Left lobe of liver (tissue), 2 donors: Measurements from ENCODE around the gene KLHL17. TPM values are rescaled to one million over a fixed set of nuclear protein-coding genes. Genes with fewer than 3 reads are reported as not detected.
"Not testable (repeated sequence)": the region's sequence is repeated elsewhere in the genome, so short reads cannot be mapped to it uniquely, and the experiment has no call there.

Experiments used
- ATAC-seq: fragments of 200-7000 bp; cut with Tn5 transposase; one replicate; pipeline ENCODE4 v1.9.1; 2020; ENCODE audit warnings: mild to moderate bottlenecking, moderate library complexity
- DNase-seq: peaks from one replicate; pipeline ENCODE4 v3.0.0-alpha.2; 2020; ENCODE audit warnings: low spot score
- total RNA-seq: library from RNA; stranded (reverse); gene quantifications from one replicate; pipeline ENCODE4 v1.2.1, GENCODE V29; 2021
- donor health status: DM: no; HTN: no; CAD: no; lungs with moderate emphysema.
- donor health status: DM: no; HTN: yes; CAD: no.

The KLHL17 gene
- total RNA-seq, 1 donor from 2014 or later = 7.3 TPM

DNA sequence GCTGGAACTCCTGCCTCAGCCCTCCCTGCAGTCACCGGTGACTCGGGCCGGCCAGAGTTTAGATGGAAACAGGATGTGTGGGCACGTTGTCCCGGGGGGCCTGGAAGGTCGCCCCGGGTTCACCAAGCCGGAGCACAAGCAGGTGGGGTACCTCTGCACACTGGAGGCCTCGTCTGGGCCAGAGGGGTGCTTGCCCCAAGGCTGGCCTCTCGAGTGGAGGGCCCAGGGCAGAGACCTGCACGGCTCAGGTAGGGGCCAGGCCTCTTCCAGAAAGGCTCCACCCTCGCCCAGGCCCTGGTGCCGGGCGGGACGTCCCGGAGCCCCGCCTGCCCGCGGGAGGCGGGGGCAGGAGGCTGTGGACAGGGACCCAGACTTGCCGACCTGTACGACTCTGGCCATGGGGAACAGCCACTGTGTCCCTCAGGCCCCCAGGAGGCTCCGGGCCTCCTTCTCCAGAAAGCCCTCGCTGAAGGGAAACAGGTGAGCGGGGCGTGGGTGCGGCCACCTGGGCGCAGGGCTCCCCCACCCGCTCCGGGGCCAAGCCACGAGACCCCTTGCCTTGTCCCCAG is 5.8 kb downstream of the KLHL17 start, which contains the start of gene PLEKHN1:
TSS of gene PLEKHN1 (plus strand) at position 348 of the 569 bp plus-strand sequence. CDS start at position 398, 50 bp downstream.
- DNase-seq = no peak

DNA sequence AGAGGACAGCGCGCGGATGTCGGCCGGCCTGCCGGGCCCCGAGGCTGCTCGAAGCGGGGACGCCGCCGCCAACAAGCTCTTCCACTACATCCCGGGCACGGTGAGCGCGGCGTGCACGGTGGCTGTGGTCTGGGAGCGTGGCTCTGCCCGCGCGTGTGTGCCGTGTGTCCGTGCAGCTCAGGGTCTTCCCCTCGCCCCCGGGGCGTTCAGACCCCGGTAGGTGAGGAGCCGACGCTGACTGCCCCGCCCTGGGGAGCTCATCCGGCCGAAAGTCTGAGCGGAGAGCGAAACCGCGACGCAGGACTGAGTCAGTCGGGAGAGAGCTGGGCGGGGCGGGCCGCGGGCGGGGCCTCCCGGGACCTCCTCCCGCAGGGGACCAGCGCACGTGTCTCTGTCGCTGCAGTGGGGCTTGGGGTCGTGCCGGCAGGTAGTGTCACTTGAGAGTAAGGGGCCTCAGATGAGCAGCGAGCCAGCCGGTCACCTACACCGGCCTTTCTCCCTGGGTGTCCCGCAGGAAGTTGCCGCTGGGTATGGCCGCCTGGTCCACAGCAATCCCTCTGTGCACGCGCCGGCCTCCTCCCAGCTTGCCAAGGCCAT is 6.4 kb downstream of the KLHL17 start:
- ATAC-seq (peak; percentile 85), DNase-seq (peak; percentile 68)

More for the DNA sequence above, 5.8 kb downstream of the KLHL17 start, which contains the start of gene PLEKHN1:
- peak; percentile 77 for ATAC-seq

DNA sequence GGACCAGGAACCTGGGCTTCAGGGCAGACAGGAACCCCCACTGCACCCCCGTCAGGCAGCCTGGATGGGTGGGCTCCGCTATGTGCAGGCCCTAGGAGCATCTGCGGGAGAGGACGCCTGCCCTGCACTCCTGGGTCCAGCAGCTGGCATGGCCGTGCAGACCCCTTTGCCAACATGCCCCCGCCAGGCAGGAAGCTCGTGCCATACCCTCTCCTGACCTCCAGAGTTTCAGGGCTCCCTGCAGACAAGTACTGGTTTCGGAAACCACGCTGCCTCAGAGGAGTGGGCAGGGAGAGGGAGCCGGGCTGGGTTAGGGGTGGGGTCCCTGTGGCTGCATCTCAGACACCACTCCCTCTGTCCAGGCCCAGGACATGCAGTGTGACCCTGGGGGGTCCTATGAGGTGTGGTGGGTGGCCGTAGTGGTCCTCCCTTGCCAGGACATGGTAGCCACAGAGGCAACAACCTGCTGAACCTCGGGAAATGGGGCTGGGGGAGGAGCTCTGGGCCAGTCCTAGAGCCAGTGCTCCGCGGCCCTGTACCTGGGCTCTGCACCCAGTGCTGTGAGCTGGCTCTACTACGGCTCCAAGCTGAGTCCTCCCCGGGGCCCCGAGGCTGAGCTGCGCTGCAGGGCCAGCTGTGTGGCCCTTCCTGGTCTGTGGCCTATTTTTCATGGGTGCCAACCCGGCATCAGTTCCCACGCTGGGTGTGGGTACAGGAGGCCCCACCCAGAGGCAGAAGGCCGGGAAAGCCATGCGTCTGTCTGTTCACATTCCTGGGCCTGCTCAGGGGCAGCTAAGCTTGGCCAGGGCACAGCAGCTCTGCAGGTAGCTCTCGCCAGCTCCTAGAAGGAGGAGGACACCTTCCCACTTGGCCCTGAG is 7.3 kb downstream of the KLHL17 start:
- DNase-seq (no peak), ATAC-seq (no peak)

DNA sequence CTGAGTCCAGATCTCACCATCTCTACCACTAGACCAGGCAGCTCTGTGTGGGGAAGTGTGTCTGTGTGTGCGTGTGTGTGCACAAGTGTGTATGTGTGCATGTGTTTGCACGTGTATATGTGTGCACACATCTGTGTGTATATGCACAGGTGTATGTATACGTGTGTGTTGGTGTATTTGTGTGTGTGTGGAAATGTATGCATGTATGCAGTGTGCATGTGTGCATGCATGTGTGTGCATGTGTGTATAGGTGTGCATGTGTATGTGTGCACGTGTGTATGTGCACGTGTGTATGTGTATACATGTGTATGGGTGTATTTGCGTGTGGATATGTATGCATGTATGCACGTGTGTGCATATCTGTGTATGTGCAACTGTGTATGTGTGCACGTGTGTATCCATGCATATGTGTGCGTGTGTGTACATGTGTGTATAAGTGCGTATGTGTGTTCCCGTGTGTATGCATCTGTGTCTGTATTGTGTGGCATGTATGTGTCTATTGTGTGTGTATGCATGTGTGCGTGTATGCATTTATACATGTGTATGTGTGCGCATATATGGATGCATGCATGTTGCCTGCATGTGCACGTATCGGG is 9.0 kb downstream of the KLHL17 start:
- ATAC-seq (no peak), DNase-seq (no peak)

DNA sequence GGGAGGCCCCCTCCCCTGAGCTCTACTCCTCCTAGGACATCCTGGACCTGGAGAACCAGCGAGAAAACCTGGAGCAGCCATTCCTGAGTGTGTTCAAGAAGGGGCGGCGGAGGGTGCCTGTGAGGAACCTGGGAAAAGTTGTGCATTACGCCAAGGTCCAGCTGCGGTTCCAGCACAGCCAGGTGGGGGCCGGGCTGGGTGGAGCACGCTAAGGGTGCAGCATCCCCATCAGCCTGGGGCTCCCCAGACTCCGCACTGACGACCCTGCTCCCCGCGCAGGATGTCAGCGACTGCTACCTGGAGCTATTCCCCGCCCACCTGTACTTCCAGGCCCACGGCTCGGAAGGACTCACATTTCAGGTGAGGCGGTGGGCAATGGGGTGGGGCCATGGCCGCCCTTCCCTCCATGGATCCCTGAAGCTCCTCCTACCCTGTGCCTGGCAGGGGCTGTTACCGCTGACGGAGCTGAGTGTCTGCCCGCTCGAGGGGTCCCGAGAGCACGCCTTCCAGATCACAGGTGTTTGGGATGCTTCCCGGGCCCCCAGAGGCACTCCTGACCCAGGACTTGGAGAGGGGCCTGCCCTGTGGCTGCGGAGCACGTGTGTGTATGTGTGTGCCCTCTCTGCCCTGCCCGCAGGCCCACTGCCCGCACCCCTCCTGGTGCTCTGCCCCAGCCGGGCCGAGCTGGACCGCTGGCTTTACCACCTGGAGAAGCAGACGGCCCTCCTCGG is 10.0 kb downstream of the KLHL17 start:
- ATAC-seq (no peak), DNase-seq (no peak)

DNA sequence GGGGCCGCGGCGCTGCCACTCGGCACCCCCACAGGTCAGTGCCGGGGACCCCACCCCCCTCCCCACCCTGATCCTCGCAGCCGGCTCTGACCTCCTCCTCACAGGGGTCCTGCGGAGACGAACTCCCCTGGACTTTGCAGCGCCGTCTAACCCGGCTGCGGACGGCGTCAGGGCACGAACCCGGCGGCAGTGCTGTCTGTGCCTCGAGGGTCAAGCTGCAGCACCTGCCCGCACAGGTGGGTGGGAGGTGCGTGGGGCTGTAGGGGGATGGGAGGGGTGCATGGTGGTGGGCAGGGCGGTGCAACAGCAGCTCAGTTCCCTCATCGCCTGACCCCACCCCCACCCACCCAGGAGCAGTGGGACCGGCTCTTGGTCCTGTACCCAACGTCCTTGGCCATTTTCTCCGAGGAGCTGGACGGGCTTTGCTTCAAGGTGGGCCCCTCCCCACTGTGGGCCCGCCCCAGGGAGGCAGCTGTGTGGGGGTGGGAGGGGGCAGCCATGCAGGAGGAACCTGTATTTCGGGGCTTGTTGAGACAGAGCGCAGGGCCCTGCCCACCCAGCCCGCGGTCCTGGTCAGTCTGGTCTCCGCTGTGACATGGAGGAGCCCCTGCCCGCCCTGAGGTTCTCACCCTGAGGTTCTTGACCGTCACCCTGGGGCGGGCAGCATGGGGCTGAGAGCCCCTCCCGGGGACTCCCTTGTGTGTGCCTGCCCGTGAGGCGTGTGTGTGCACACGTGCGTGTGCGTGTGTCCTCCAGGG is 10.8 kb downstream of the KLHL17 start:
- no peak for DNase-seq
- no peak for ATAC-seq

DNA sequence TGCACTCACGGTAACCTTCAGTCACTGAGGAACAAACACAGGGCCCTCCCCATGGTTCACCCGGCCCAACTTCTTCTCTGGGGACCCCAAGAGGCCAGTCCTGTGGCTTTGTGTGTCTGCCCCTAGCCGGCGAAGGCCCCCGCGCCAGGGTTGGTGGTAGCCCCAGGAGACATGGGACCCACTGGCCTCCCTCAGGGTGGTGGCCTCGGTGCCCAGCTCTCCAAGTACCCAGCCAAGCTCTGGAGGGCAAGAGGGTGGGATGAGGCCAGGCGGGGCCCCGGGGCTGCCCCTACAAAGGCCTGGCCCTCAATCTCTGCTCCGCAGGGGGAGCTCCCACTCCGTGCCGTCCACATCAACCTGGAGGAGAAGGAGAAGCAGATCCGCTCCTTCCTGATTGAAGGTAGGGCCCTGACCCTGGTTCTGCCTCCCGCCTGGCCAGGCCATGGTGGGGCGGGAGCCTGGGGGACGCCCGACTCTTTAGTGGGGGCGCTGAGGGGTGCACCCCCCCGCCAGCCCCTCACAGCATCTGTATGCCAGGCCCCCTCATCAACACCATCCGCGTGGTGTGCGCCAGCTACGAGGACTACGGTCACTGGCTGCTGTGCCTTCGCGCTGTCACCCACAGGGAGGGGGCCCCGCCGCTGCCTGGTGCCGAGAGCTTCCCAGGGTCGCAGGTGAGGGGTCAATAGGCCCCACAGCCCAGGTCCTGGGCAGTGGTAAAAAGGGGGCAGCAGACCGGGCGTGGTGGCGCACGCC is 11.5 kb downstream of the KLHL17 start:
- no peak for DNase-seq
- no peak for ATAC-seq

DNA sequence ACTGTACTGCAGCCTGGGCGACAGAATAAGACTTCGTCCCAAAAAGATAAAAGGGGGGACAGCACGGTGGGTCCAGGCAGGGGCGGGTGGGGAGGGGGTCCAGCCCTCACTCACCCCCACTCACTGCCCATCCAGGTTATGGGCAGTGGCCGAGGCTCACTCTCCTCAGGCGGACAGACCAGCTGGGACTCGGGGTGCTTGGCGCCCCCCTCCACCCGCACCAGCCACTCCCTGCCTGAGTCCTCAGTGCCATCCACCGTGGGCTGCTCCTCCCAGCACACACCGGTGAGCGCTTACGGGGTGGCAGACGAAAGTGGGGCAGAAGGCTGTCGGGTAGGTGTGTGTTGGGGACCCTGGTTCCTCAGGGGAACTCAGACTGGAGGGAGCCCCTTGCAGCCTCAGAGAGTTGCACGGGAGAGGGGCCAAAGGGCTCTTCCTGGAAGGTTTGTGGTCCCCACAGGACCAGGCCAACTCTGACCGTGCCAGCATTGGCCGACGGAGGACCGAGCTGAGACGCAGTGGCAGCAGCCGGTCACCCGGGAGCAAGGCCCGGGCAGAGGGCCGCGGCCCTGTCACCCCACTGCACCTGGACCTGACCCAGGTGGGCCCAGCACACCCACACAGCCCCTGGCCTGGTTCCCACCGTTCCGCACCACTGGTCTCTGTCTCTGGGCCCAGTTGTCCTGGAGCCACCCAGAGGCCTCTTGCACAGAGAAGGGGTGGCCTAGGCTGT is 12.5 kb downstream of the KLHL17 start:
- ATAC-seq (no peak), DNase-seq (no peak)

DNA sequence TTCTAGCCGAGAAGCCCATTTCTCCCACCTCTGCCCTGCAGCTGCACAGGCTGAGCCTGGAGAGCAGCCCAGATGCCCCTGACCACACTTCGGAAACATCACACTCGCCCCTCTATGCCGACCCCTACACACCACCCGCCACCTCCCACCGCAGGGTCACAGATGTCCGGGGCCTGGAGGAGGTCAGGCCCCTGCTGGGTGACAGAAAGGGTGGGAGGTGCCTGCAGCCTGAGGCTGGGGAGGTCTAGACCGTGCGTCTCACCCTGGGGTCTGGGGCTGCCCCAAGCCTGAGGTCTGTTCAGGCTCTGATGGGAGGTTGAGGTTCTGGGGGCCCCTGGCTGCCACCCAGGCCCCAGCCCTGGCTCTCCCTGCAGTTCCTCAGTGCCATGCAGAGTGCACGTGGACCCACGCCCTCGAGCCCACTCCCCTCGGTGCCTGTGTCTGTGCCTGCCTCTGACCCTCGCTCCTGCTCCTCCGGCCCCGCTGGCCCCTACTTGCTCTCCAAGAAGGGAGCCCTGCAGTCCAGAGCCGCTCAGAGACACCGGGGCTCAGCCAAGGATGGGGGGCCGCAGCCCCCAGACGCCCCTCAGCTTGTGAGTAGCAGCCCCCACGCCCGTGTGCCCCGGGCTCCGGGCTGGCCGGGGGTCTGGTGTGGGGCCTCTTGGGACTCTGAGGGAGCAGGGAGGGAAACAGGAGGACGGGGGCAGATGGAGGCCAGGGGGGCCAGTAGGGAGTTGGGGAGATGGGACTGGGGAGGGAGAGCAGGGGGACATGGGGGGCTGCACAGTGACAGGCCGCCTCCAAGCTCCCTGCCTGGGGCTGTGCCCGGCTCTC is 13.3 kb downstream of the KLHL17 start:
- ATAC-seq (no peak), DNase-seq (no peak)

DNA sequence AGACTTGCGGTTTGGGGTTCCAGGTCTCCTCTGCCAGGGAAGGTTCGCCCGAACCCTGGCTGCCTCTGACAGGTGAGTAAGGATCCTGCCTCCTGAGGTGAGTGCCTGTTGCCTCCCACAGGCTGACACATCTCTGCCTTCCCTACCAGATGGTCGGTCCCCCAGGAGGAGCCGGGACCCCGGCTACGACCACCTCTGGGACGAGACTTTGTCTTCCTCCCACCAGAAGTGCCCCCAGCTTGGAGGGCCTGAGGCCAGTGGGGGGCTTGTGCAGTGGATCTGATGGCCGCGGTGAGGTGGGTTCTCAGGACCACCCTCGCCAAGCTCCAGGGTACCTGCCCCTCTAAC is 13.9 kb downstream of the KLHL17 start:
- DNase-seq (no peak), ATAC-seq (no peak)

DNA sequence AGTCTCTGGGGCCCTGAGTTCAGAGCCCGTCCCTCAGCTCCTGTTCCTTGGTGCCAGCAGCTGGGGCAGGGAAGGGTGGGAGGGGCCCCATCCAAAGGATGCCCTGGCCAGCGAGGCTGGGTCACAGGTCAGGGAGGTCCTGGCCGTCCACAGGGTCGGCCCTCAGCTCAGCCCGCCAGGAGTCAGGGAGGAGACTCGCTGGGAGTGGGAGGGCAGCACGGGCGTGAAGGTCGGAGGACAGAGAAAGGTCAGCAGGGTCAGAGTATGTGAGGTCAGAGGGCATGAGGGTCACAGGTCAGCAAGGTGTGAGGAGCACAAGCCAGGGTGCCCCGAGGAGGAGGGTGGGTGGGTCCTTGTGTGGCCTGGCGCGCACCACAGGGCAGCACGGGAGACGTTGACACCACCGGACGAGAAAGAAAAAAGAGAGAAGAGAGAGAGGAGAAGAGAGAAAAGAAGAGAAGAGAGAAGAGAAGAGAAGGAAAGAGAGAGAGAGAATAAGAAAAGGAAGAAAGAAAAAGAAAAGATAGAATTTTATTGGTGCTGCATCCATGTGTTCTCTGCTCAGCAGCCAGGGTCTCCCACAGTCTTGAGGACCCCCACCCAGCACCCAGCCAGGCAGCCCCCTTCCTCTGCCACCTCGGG is 14.4 kb downstream of the KLHL17 start:
- DNase-seq = no peak

DNA sequence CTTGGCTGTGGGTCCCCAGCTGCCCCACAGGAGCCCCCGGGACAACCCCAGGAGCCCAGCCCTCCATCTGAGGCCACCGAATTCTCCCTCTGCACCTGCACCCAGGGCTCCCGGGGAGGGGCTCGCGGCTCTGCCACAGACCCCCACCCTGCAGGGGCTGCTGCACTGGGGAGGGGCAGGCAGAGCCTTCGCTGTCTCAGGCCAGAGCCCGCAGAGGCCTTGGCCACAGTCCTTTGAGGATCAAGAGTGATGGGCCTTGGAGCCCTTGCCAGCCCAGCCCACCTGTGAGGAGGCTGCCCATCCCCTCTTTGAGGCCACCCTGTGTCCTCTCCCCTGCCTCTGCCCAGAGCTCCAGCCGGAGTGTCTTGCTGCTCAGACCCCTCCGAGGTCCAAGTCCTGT is 15.0 kb downstream of the KLHL17 start:
- DNase-seq = no peak
- no peak for ATAC-seq

More for the DNA sequence above, 14.4 kb downstream of the KLHL17 start:
- no peak for ATAC-seq

DNA sequence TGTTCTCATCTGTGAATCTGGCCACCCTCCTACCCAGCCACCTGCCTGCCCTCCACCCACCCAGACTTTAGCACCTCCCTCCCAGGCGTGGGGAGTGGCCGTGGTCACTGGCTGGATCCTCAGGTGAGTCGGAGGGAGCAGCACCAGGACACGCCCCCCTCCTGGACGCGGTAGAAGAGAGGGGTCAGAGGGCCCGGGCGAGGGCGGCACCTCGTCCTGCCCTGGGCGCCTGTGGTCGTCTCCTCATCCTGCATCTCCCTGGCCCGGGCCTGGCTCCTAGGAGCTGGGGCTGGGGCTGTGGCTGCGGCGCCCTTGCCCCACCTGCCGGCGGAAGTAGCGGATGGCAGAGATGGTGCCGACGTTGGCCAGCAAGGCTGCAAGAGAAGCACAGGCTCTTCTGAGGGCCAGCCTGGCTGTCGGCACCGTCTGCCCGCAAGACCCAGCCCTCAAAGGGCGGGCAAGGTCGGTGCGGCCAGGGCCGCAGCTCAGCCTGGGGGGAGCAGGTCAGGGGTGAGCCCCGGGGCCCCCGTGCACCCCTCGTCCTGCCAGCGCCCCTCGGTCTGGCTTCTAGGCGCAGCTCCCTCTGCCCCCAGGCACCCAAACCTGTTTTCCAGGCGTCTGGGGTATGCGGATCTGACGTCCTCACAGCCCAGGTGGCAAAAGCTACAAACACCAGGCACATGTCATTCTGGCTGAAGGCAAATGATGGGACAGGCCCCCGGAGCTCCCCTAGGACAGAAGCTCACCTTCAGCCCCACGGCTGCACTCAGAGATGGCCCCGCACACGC is 15.7 kb downstream of the KLHL17 start:
- peak; percentile 57 for ATAC-seq
- no peak for DNase-seq

DNA sequence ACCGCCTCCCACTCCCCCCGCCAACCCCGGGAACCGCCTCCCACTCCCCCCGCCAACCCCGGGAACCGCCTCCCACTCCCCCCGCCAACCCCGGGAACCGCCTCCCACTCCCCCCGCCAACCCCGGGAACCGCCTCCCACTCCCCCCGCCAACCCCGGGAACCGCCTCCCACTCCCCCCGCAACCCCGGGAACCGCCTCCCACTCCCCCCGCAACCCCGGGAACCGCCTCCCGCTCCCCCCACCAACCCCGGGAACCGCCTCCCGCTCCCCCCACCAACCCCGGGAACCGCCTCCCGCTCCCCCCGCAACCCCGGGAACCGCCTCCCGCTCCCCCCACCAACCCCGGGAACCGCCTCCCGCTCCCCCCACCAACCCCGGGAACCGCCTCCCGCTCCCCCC is 16.4 kb downstream of the KLHL17 start:
- not testable (repeated sequence) for ATAC-seq

DNA sequence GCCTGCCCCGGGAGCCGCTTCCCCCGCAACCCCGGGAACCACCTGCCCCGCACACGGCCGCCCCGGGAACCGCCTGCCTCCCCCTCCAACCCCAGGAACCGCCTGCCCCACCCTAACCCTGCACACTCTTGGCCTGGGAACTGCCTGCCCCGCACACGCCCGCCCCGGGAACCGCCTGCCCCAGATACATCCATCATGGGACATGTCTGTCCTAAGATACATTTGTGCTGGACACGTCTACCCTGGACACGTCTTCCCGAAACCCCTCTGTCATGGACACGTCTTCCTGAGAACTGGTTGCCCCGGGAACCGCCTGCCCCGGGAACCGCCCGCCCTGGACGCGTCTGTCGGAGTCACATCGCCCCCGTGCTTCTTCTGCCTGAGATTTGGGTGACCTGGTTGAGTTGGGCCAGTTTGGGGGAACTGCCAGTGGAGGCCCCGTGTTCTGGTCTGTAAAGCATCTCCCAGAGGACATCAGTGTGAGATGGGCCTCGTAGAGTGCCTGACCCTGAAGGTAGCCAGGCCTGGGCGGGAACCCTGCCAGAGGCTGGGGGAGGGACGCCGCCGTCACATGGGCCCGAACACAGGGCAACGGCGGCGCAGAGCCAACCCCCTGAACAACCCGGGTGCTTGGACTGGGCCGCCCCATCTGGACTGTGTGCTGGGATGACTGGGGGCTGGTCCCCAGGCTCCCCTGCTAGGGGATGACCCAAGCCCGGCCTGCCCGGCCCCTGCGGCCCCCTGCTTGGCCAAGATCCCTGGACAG is 17.9 kb downstream of the KLHL17 start:
- ATAC-seq (no peak), DNase-seq (no peak)

More for the DNA sequence above, 16.4 kb downstream of the KLHL17 start:
- DNase-seq = not testable (repeated sequence)
